MCF 10A (cell line): ENCODE measurements around the gene CDC14C. TPM values are rescaled to one million over a fixed set of nuclear protein-coding genes. Genes with fewer than 3 reads are reported as not detected.
"Not testable (repeated sequence)": the region's sequence is repeated elsewhere in the genome, so short reads cannot be mapped to it uniquely, and the experiment has no call there.

ENCODE experiments used
- BruUV-seq: library from RNA; stranded (reverse); fragments of 400-500 nt; replicated peaks from 2 replicates; lab custom pipeline; 2021; lab: Mats Ljungman, UMichigan
- CTCF ChIA-PET: fragments of 300-600 bp; sonication (Branson Sonifier 250); formaldehyde crosslinking; extraction: SDS; loops from one replicate; lab custom pipeline; 2021; ENCODE audit warnings: antibody characterized with exemption, inconsistent platforms; lab: Yijun Ruan, JAX
- POLR2A ChIA-PET: fragments of 300-600, 350-650 bp; sonication (Branson Sonifier 250); formaldehyde crosslinking; extraction: SDS; loops from one replicate; lab custom pipeline; 2020; ENCODE audit warnings: antibody characterized with exemption, inconsistent platforms; lab: Yijun Ruan, JAX
- DNase-seq: peaks from one replicate; pipeline ENCODE4 v3.0.0-alpha.2; 2018; ENCODE audit not compliant: unreplicated experiment
- H3K27ac Mint-ChIP-seq: one replicate; pipeline ENCODE4 v1.8.0; 2022; ENCODE audit warnings: mild to moderate bottlenecking, low read depth, mixed read lengths; ENCODE audit not compliant: unreplicated experiment
- H3K27me3 Mint-ChIP-seq: one replicate; pipeline ENCODE4 v1.8.0; 2022; ENCODE audit warnings: mixed read lengths; ENCODE audit not compliant: insufficient read depth, unreplicated experiment
- H3K36me3 Mint-ChIP-seq: one replicate; pipeline ENCODE4 v1.8.0; 2022; ENCODE audit warnings: mild to moderate bottlenecking, moderate library complexity, mixed read lengths; ENCODE audit not compliant: insufficient read depth, unreplicated experiment
- H3K4me1 Mint-ChIP-seq: one replicate; pipeline ENCODE4 v1.8.0; 2022; ENCODE audit warnings: mixed read lengths; ENCODE audit not compliant: insufficient read depth, unreplicated experiment
- H3K4me3 Mint-ChIP-seq: one replicate; pipeline ENCODE4 v1.8.0; 2022; ENCODE audit warnings: mild to moderate bottlenecking, moderate library complexity, mixed read lengths; ENCODE audit not compliant: unreplicated experiment
- H3K9me3 Mint-ChIP-seq: one replicate; pipeline ENCODE4 v1.8.0; 2022; ENCODE audit warnings: mixed read lengths; ENCODE audit not compliant: unreplicated experiment
- intact Hi-C: fragments of 100-400 bp; cut with micrococcal nuclease; formaldehyde crosslinking; loops from 2 replicates; pipeline ENCODE4 v1.14.1; 2022
- total RNA-seq: library from RNA; stranded (reverse); gene quantifications from 2 replicates; pipeline ENCODE4 v1.2.3, GENCODE V29; 2022
- TF ChIP-seq, protein P1 (sequence below): fragments of 200-600 bp; IDR thresholded peaks from one replicate; pipeline ENCODE4 v1.8.0; 2022; ENCODE audit warnings: antibody characterized with exemption, mild to moderate bottlenecking; ENCODE audit not compliant: unreplicated experiment

The CDC14C gene
- total RNA-seq, 1 experiment from 2014 or later = not detected

DNA sequence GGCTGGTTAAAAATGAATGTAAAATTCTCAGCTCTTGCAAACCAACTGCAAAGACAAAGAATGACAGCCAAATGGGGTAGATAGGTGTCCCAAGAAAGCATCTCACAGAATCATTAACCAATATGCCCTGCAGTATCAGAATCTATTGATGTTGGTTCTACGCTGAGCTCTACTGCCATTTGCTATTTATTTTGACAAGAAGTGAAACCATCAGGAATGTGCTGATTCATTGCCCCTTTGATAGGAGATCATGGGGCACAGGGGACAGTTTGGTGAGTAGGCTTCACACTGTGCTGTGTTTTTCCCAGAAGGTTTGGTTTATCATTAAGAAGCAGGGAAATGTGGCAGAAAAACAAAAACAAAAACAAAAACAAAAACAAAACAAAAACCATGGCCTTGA lies 19.4 kb upstream of the CDC14C start:
- Mint-ChIP-seq H3K27ac (no peak overlapping the region), H3K9me3 (peaks cover 13% of the 10 kb centered on the region), H3K27me3 (peaks cover 15% of the 10 kb centered on the region), H3K36me3 (no peaks in the 10 kb centered on the region), H3K4me1 (peaks cover 4% of the 10 kb centered on the region), H3K4me3 (no peak overlapping the region)
- no peak for DNase-seq
- ChIA-PET POLR2A (no interaction called here), CTCF (interaction anchor here (1.2 kb wide), 1 partner anchor 97 kb away, joined by 3 read pairs; no protein-coding TSS in a partner anchor)
- no TSS peak for BruUV-seq
- intact Hi-C loops = no loop called here
- TF ChIP-seq, protein P1, sequence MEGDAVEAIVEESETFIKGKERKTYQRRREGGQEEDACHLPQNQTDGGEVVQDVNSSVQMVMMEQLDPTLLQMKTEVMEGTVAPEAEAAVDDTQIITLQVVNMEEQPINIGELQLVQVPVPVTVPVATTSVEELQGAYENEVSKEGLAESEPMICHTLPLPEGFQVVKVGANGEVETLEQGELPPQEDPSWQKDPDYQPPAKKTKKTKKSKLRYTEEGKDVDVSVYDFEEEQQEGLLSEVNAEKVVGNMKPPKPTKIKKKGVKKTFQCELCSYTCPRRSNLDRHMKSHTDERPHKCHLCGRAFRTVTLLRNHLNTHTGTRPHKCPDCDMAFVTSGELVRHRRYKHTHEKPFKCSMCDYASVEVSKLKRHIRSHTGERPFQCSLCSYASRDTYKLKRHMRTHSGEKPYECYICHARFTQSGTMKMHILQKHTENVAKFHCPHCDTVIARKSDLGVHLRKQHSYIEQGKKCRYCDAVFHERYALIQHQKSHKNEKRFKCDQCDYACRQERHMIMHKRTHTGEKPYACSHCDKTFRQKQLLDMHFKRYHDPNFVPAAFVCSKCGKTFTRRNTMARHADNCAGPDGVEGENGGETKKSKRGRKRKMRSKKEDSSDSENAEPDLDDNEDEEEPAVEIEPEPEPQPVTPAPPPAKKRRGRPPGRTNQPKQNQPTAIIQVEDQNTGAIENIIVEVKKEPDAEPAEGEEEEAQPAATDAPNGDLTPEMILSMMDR = no peak

DNA sequence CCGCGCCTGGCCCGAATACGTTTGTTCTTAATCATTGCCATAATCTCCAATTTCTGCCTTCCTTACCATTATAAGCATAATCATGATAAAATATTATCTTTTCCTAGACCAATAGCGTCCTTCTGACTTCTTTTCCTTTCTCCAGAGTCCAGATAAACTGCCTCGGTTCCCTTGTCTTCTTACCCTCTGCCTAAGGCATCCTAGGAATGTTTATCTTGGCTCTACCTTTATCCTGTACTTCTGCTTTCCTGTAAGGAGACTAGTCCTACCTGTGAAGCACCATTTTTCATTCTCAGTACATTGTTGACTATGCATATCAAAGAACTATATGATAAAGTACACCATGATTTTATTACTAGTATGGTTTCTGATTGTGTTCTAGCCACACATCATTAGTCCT lies 18.7 kb upstream of the CDC14C start:
- intact Hi-C loops, H3K4me3 Mint-ChIP-seq, H3K4me1 Mint-ChIP-seq, H3K27ac Mint-ChIP-seq, DNase-seq, POLR2A ChIA-PET, H3K36me3 Mint-ChIP-seq, CTCF ChIA-PET, BruUV-seq: not testable (repeated sequence)
- Mint-ChIP-seq H3K9me3 (peaks cover 14% of the 10 kb centered on the region), H3K27me3 (peaks cover 16% of the 10 kb centered on the region)

DNA sequence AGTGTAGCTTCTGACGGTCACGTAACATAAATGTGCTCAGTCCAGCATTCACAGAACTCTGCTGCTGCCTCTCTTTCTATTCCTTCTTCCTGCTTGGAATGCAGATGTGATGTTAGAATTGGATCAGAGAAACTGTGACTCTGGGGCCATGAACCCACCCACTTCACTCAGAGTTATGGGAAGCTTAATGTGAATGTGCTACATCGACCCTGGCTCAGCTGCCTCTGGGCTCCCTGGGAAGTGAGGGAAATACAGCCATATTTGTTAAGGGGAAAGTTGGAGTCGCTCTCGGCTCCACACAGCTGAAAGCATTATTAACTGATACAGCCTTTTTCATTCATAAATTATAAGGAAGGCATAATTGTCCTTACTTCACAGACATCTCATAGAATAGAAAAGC lies 14.5 kb upstream of the CDC14C start:
- peaks cover 16% of the 10 kb centered on the region for H3K27me3 Mint-ChIP-seq
- POLR2A ChIA-PET, CTCF ChIA-PET, H3K36me3 Mint-ChIP-seq, BruUV-seq, intact Hi-C loops, H3K4me3 Mint-ChIP-seq, H3K4me1 Mint-ChIP-seq, DNase-seq, H3K27ac Mint-ChIP-seq: not testable (repeated sequence)
- H3K9me3 Mint-ChIP-seq = peaks cover 14% of the 10 kb centered on the region

DNA sequence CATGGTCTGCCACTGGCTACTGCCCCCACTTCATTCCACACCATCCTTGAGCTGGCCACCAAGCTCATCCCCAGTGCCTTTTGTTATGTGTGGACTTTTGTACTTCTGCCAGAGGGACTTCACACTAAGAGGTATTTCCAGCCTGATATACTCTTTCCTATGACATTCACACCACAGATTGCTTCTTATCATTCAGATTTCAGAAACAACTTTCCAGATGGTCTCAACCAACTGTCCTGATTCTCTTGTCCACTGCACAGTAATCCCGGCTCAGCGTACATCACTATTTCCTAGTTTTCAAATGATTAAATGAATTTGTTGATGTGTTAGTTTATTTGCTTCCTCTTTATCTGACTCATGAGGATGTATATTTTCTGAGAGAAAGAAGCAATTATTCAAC lies 7.1 kb downstream of the CDC14C start:
- no peaks in the 10 kb centered on the region for H3K9me3 Mint-ChIP-seq
- no peak overlapping the region for H3K27ac Mint-ChIP-seq
- CTCF ChIA-PET = no interaction called here
- DNase-seq = no peak
- BruUV-seq = no TSS peak
- H3K36me3 Mint-ChIP-seq = no peaks in the 10 kb centered on the region
- H3K4me3 Mint-ChIP-seq = no peak overlapping the region
- peaks cover 11% of the 10 kb centered on the region for H3K27me3 Mint-ChIP-seq
- TF ChIP-seq, protein P1 = no peak
- intact Hi-C loops = no loop called here
- no peaks in the 10 kb centered on the region for H3K4me1 Mint-ChIP-seq
- POLR2A ChIA-PET = no interaction called here

DNA sequence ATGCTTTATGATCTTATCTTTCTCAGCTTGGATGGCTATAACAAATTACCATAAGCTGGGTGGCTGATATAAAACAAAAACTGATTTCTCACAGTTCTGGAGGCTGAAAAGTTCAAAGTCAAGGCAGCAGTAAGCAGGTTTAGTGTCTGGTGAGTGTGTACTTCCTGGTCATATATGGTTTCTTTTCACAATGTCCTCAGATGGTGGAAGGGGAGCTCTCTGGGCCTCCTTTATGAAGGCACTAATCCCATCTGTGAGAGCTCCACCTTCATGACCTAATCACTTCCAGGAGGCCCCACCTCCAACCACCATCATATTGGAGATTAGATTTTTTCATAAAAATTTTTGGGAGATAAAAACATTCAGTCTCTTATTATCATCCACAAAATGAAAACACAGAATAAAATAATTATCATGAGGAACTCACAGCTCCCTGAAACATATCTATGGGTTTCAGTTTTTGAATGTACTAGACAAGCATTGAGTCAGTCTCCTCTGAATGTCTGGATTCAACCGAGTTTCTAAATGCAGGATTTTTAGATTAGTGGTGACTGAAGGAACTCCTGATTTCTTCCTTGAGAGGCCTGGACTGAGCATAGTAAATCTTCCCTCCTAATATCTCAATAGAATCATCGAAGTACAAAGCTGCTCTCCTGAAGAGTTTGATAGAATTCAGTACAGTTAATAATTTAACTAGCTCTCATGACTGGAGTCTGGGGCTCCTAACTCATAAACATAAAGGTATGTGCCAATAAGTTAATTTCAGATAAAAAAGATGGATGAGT lies 8.0 kb downstream of the CDC14C start:
- POLR2A ChIA-PET = no interaction called here
- CTCF ChIA-PET = interaction anchor here (0.5 to 0.7 kb wide), 4 partner anchors 69 to 1218 kb away, joined by 3 read pairs; no protein-coding TSS in a partner anchor
- H3K9me3 Mint-ChIP-seq = no peaks in the 10 kb centered on the region
- H3K27ac Mint-ChIP-seq = no peak overlapping the region
- TF ChIP-seq, protein P1 = no peak
- BruUV-seq = no TSS peak
- H3K27me3 Mint-ChIP-seq = peaks cover 11% of the 10 kb centered on the region
- no peaks in the 10 kb centered on the region for H3K36me3 Mint-ChIP-seq
- intact Hi-C loops = no loop called here
- no peak overlapping the region for H3K4me3 Mint-ChIP-seq
- H3K4me1 Mint-ChIP-seq = no peaks in the 10 kb centered on the region
- no peak for DNase-seq
